HCT116 (cell line): ENCODE data around the gene GRIP1.

ENCODE experiments used
- ATF3 ChIP-seq: IDR thresholded peaks from 2 replicates; pipeline ENCODE4 v1.6.1; 2012
- EGR1 ChIP-seq: IDR thresholded peaks from 2 replicates; pipeline ENCODE4 v1.6.1; 2012; ENCODE audit warnings: low read depth
- JUND ChIP-seq: IDR thresholded peaks from 2 replicates; pipeline ENCODE4 v1.6.1; 2012
- POLR2A ChIP-seq: IDR thresholded peaks from 2 replicates; pipeline ENCODE4 v1.7.0; 2011; ENCODE audit warnings: borderline replicate concordance; ENCODE audit not compliant: insufficient read depth, insufficient read length; ENCODE audit errors: extremely low read depth
- RAD21 ChIP-seq: IDR thresholded peaks from 2 replicates; pipeline ENCODE4 v1.6.1; 2012; ENCODE audit warnings: low read depth, mild to moderate bottlenecking
- TF ChIP-seq, protein P1 (sequence below), 3 experiments: fragments of 200-600 bp in 1 of 3; sonication (generic) in 1 of 3; IDR thresholded peaks in 2 of 3; conservative IDR thresholded peaks in 1 of 3; 2 replicates each; pipeline ENCODE4 v1.5.1; 2012 to 2017; ENCODE audit warnings: low read depth in 2 of 3, low read length in 2 of 3, antibody characterized with exemption in 1 of 3, borderline replicate concordance in 1 of 3, control low read depth in 1 of 3, mild to moderate bottlenecking in 1 of 3, mixed read lengths in 1 of 3, mixed run types in 1 of 3, moderate library complexity in 1 of 3; ENCODE audit not compliant: insufficient read depth in 1 of 3
- TF ChIP-seq, protein P2 (sequence below): IDR thresholded peaks from 2 replicates; pipeline ENCODE4 v1.6.1; 2012

GRCh38 chr12:66620026-66620425, 58.9 kb downstream of the GRIP1 start:
- TF ChIP-seq JUND = no peak
- TF ChIP-seq, protein P1, sequence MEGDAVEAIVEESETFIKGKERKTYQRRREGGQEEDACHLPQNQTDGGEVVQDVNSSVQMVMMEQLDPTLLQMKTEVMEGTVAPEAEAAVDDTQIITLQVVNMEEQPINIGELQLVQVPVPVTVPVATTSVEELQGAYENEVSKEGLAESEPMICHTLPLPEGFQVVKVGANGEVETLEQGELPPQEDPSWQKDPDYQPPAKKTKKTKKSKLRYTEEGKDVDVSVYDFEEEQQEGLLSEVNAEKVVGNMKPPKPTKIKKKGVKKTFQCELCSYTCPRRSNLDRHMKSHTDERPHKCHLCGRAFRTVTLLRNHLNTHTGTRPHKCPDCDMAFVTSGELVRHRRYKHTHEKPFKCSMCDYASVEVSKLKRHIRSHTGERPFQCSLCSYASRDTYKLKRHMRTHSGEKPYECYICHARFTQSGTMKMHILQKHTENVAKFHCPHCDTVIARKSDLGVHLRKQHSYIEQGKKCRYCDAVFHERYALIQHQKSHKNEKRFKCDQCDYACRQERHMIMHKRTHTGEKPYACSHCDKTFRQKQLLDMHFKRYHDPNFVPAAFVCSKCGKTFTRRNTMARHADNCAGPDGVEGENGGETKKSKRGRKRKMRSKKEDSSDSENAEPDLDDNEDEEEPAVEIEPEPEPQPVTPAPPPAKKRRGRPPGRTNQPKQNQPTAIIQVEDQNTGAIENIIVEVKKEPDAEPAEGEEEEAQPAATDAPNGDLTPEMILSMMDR (IDR thresholded peaks at IDR 0.05 in 2 of 3, conservative IDR thresholded peaks at IDR 0.05 in 1 of 3; ENCODE audit: borderline replicate concordance in 1 of 3, insufficient read depth in 1 of 3, low read depth in 2 of 3, low read length in 2 of 3) = no peak
- TF ChIP-seq POLR2A = no peak
- TF ChIP-seq ATF3 = no peak
- TF ChIP-seq, protein P2, sequence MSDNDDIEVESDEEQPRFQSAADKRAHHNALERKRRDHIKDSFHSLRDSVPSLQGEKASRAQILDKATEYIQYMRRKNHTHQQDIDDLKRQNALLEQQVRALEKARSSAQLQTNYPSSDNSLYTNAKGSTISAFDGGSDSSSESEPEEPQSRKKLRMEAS = no peak
- no peak for TF ChIP-seq EGR1
- no peak for TF ChIP-seq RAD21
